ENCODE results near the gene TRRAP. TPM values are rescaled to one million over a fixed set of nuclear protein-coding genes. Genes with fewer than 3 reads are reported as not detected.

Gene TRRAP
- polyA plus RNA-seq, 1 donor from 2014 or later, result 12.9 TPM

DNA sequence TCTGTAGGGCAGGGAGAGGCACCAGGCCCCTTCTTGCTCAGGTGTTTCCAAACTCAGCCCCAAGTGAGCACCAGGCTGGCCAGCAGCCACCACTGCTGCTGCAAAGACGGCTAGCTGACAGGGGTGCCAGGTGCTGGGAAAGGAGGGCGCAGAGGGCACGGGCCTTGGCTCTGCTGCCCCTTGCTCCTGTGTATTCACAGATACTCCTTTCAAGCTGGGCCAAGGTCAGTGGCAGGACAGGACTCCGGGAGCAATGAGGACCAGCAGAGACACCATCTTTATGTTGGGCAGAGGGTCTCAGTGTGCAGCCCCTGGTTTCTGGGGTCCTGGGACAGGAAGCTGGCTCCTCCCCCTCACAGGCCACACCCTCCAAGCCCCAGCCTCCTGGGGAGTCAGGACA, 155.4 kb downstream of the TRRAP start:
- H3K4me2 ChIP-seq (ENCODE audit: low read length), result no peak overlapping the region
- peaks cover 17% of the 10 kb centered on the region for H3K36me3 ChIP-seq (ENCODE audit: insufficient read depth, low read length)

DNA sequence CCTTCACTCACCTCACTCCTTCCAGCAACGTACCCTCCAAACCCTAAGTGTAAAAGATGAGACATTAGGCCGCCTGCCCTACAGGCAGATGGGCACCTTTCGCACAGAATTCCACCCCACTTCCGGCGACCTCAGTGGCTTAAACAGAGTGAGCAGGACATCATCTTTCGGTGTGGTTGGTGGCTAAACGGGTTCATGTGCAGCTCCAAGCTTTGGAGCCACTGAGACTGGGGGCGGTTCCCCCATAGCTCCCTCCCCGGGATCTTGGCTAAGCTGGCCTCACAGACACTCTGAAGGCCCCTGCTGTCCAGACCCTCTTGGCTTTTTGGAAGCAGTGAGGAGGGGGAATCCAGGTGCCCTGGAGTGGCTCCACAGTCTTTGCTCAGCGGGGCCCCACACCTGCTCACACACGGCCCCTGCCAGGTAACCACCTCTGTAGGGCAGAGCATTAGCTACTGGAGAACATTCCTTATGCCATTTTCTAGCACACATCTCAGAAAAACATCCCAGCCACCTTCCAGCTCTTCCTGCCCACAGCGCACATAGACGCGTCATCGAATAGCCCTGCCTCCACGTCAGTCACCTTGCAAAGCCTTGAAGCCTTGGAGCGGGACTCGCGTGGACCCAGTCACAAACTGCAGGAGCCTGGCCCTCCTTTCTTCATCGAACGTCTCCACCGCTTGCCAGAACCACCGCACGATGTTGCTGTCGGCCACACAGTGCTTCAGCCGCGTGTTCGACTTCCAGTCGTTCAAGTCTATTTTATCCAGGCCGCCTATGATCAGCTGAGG, 156.8 kb downstream of the TRRAP start:
- Histone ChIP-seq H3K9me2 (ENCODE audit: insufficient read depth, low read length) (no peaks in the 10 kb centered on the region), H3K9ac (ENCODE audit: low read length) (no peak overlapping the region), H3K27me3 (ENCODE audit: insufficient read depth, low read depth, low read length) (no peaks in the 10 kb centered on the region), H3K9me3 (ENCODE audit: low read length) (no peaks in the 10 kb centered on the region), H4K20me1 (ENCODE audit: insufficient read depth) (no peaks in the 10 kb centered on the region), H3K27ac (ENCODE audit: low read length) (no peak overlapping the region), H3K4me3 (ENCODE audit: low read length) (no peak overlapping the region), H3K36me3 (ENCODE audit: insufficient read depth, low read length) (peaks cover 11% of the 10 kb centered on the region), H3K79me2 (replicated peaks; ENCODE audit: insufficient read depth, low read length) (no peaks in the 10 kb centered on the region), H3F3A (ENCODE audit: insufficient read depth, low read length, poor library complexity, severe bottlenecking) (no peaks in the 10 kb centered on the region), H2AFZ (ENCODE audit: low read depth, low read length) (no peak overlapping the region), H3K4me2 (ENCODE audit: low read length) (no peak overlapping the region)
- TF ChIP-seq EZH2 (IDR thresholded peaks at IDR 0.05; ENCODE audit: borderline replicate concordance, insufficient read depth, low read length, poor library complexity, severe bottlenecking), result no peak
- TF ChIP-seq, protein P1, sequence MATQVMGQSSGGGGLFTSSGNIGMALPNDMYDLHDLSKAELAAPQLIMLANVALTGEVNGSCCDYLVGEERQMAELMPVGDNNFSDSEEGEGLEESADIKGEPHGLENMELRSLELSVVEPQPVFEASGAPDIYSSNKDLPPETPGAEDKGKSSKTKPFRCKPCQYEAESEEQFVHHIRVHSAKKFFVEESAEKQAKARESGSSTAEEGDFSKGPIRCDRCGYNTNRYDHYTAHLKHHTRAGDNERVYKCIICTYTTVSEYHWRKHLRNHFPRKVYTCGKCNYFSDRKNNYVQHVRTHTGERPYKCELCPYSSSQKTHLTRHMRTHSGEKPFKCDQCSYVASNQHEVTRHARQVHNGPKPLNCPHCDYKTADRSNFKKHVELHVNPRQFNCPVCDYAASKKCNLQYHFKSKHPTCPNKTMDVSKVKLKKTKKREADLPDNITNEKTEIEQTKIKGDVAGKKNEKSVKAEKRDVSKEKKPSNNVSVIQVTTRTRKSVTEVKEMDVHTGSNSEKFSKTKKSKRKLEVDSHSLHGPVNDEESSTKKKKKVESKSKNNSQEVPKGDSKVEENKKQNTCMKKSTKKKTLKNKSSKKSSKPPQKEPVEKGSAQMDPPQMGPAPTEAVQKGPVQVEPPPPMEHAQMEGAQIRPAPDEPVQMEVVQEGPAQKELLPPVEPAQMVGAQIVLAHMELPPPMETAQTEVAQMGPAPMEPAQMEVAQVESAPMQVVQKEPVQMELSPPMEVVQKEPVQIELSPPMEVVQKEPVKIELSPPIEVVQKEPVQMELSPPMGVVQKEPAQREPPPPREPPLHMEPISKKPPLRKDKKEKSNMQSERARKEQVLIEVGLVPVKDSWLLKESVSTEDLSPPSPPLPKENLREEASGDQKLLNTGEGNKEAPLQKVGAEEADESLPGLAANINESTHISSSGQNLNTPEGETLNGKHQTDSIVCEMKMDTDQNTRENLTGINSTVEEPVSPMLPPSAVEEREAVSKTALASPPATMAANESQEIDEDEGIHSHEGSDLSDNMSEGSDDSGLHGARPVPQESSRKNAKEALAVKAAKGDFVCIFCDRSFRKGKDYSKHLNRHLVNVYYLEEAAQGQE (IDR thresholded peaks at IDR 0.05; ENCODE audit: borderline replicate concordance), result no peak
- TF ChIP-seq SMC3 (conservative IDR thresholded peaks at IDR 0.05; ENCODE audit: poor library complexity), result no peak
- TF ChIP-seq TAF1 (IDR thresholded peaks at IDR 0.05; ENCODE audit: low read depth), result no peak
- TF ChIP-seq MXI1 (conservative IDR thresholded peaks at IDR 0.05; ENCODE audit: poor library complexity, severe bottlenecking), result no peak
- no peak for TF ChIP-seq EP300 (conservative IDR thresholded peaks at IDR 0.05; ENCODE audit: poor library complexity, severe bottlenecking)
- no peak for TF ChIP-seq RAD21 (conservative IDR thresholded peaks at IDR 0.05)
- TF ChIP-seq, protein P2, sequence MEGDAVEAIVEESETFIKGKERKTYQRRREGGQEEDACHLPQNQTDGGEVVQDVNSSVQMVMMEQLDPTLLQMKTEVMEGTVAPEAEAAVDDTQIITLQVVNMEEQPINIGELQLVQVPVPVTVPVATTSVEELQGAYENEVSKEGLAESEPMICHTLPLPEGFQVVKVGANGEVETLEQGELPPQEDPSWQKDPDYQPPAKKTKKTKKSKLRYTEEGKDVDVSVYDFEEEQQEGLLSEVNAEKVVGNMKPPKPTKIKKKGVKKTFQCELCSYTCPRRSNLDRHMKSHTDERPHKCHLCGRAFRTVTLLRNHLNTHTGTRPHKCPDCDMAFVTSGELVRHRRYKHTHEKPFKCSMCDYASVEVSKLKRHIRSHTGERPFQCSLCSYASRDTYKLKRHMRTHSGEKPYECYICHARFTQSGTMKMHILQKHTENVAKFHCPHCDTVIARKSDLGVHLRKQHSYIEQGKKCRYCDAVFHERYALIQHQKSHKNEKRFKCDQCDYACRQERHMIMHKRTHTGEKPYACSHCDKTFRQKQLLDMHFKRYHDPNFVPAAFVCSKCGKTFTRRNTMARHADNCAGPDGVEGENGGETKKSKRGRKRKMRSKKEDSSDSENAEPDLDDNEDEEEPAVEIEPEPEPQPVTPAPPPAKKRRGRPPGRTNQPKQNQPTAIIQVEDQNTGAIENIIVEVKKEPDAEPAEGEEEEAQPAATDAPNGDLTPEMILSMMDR (IDR thresholded peaks at IDR 0.05; ENCODE audit: poor library complexity, severe bottlenecking), result no peak
- no peak for TF ChIP-seq POLR2AphosphoS5 (IDR thresholded peaks at IDR 0.05)

More for the DNA sequence above, 155.4 kb downstream of the TRRAP start:
- H4K20me1 ChIP-seq (ENCODE audit: insufficient read depth), result no peaks in the 10 kb centered on the region
- no peaks in the 10 kb centered on the region for H3K9me2 ChIP-seq (ENCODE audit: insufficient read depth, low read length)
- H3K27me3 ChIP-seq (ENCODE audit: insufficient read depth, low read depth, low read length), result no peaks in the 10 kb centered on the region
- H3K9me3 ChIP-seq (ENCODE audit: low read length), result no peaks in the 10 kb centered on the region
- no peak overlapping the region for H3K4me3 ChIP-seq (ENCODE audit: low read length)
- no peak overlapping the region for H3K9ac ChIP-seq (ENCODE audit: low read length)
- H3F3A ChIP-seq (ENCODE audit: insufficient read depth, low read length, poor library complexity, severe bottlenecking), result no peaks in the 10 kb centered on the region
- H3K27ac ChIP-seq (ENCODE audit: low read length), result no peak overlapping the region
- no peak overlapping the region for H2AFZ ChIP-seq (ENCODE audit: low read depth, low read length)
- H3K79me2 ChIP-seq (replicated peaks; ENCODE audit: insufficient read depth, low read length), result no peaks in the 10 kb centered on the region
- TF ChIP-seq, protein P1 (IDR thresholded peaks at IDR 0.05; ENCODE audit: borderline replicate concordance), result no peak
- TF ChIP-seq TAF1 (IDR thresholded peaks at IDR 0.05; ENCODE audit: low read depth) (no peak), EZH2 (IDR thresholded peaks at IDR 0.05; ENCODE audit: borderline replicate concordance, insufficient read depth, low read length, poor library complexity, severe bottlenecking) (no peak), MXI1 (conservative IDR thresholded peaks at IDR 0.05; ENCODE audit: poor library complexity, severe bottlenecking) (no peak), SMC3 (conservative IDR thresholded peaks at IDR 0.05; ENCODE audit: poor library complexity) (no peak)

Measured in neural cell (in vitro differentiated cells).